NCI-H2227 (cell line): ENCODE results near the gene NCAPG.

Source experiments
- DNase-seq: peaks from one replicate; lab custom pipeline; 2025; ENCODE audit not compliant: unreplicated experiment; lab: John Stamatoyannopoulos, UW

NCAPG gene

DNA sequence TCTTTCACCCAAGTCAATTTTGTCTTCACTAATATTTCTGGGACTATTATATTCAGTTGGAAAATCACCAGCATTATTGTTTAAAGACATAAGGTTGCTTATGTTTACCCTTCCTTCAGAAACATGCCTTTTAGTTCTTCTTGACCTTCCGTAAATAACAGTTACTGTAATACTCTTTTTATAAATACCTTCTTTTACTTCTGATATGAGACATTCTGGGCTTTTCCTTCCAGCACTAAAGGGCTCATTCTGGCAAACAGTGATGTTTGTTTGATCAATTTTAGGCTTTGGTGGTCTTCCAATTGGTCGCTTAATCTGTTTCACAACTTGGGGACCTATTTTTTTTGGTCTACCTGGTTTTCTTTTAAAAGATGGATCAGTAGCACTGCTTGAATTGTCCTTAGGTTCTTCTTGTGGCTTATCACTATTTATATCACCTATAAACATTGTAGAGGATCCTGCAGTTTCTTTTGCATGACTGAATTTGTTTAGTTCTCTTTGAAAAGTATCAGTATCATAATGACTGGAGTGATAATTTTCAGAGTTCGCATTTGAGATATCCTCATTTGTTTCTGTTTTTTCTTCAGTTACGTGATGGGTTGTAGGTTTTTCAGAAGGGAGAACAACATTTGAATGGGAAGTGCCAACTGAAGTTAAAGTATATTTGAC is 64.8 kb downstream of the NCAPG start:
- DNase-seq, result no peak

DNA sequence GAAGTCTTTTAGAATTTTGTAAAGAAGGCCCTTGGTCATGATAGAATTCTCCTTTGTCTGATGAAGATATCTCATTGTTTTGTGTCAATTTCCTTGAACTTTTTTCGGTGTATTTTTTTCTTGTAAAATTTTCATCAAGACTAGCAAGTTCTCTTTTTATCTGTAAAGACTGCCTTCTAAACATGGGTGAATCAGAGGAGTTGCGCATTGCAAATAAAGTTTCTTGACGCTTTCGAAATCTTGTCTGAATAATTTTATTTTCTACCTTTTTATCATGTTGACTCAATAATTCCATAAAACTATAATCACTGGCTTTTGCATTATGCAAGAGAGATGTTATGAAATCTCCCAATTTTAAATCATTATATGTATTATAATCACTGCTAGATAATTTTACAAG is 66.2 kb downstream of the NCAPG start:
- DNase-seq, result no peak

DNA sequence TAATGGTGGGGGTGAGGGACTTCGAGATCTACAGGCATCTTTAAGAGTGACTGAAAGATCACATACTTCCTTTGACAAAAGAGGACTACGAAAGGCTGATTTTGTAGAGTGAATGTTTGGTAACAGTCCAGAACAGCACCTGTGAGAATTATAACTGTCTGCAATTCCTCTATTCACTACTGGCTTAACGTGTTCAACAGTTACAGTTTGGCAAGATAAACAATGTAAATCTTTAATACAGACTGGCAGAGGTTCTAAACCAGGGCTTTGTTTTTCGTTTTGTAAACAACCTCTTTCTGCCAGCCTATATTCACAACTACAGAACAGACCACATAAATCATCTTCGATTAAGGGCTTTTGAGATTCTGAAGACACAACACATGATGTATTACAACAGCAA is 66.9 kb downstream of the NCAPG start:
- DNase-seq, result no peak

DNA sequence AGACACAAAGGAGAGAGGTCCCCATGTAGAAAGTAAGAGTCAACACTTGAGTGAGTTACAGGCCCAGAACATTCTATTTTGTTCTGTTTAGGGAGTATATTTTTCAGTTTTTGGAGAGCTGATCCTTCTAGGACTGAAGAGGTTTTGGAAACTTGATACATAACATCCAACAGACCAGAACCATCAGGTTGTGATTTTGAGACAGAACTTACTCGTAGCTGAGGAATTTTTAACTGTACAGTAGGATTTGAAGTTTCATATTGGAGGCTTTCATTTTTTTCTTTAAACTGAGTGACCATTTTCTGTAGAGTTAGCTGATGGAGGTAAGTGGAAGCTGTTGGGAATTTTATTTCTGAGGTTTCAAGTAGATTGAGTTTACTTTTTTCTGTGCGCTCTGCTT is 73.3 kb downstream of the NCAPG start:
- no peak for DNase-seq

DNA sequence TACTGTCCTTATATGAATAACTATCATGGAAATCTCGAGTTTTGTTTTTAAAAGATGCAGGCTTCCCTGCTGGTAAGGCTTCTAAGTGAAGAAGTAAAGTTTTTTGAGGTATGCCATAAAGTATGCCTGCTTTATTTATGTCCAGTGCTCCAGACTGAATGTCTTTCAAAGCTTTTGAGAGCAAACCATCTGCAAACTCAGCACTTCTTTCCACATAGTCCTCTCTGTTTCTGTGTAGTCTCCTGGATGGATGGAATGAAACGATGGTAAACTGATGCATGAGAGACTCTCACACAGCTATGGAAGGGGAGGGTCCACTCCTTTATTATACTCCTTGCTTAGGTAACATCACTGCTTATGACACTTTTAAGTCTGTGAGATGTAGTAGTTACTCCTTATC is 73.7 kb downstream of the NCAPG start:
- DNase-seq, result no peak

DNA sequence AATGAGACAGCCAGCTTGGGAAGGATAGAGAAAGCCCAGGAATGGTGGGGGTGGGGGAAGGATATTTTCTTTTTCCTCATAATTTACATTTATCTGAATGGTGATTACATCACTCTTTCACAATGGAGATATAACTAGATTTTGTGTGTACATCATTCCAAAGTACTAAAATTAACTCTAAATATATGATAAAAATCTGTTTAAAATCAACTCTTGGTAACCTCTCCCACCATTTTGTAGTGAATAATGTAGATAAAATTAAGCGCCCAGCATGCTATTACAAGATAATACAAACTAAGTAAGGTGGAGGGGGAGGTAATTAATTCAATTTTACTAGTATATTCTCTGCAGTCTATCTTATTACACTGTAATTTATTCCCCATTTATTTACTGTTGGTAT is 78.9 kb downstream of the NCAPG start:
- no peak for DNase-seq

DNA sequence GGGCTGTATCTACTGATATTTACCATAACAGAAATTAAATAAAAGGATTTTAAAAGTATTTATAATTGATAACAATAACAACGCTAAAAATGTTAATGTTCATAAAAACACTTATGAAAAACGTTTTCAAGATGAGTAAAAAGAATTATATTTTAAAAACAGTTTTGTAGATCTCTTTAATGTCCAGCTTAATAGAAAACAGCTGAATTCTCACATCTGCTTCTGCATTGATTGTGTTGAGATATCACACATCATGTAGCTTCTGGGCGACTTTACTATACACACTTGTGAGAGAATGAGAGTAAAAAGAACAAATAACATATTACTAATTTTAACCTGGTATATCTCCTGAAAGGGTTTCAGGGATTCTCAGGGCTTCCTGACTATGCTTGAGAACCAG is 83.6 kb downstream of the NCAPG start:
- no peak for DNase-seq
